GM12873 (cell line): ENCODE data around the gene UBD.

ENCODE experiments used
- TF ChIP-seq, protein P1 (sequence below): IDR thresholded peaks from 2 replicates; pipeline ENCODE4 v1.5.1; 2012; ENCODE audit warnings: low read depth, mild to moderate bottlenecking, moderate library complexity, low read length, control low read depth; ENCODE audit not compliant: insufficient read depth; ENCODE audit errors: missing control alignments

The UBD gene

DNA sequence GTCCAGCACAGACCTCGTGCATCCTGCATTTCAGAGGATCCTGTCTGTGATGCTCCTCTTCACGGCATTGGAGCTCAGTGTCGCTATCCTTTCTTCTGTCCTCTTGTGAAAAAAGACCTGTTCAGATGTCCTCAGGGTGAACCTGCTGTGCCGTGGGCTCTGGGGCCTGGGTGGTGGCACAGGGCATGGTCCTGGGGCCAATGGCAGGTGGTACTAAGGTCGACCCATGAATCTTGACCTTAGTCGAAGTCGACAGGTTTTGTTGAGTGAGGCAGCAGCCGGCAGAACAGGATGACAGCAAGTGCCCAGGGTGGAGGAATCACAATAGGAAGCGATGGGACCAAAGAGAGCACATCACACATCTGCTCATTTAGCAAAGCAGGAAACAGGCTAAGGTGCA is 49.8 kb downstream of the UBD start:
- TF ChIP-seq, protein P1, sequence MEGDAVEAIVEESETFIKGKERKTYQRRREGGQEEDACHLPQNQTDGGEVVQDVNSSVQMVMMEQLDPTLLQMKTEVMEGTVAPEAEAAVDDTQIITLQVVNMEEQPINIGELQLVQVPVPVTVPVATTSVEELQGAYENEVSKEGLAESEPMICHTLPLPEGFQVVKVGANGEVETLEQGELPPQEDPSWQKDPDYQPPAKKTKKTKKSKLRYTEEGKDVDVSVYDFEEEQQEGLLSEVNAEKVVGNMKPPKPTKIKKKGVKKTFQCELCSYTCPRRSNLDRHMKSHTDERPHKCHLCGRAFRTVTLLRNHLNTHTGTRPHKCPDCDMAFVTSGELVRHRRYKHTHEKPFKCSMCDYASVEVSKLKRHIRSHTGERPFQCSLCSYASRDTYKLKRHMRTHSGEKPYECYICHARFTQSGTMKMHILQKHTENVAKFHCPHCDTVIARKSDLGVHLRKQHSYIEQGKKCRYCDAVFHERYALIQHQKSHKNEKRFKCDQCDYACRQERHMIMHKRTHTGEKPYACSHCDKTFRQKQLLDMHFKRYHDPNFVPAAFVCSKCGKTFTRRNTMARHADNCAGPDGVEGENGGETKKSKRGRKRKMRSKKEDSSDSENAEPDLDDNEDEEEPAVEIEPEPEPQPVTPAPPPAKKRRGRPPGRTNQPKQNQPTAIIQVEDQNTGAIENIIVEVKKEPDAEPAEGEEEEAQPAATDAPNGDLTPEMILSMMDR, result no peak

DNA sequence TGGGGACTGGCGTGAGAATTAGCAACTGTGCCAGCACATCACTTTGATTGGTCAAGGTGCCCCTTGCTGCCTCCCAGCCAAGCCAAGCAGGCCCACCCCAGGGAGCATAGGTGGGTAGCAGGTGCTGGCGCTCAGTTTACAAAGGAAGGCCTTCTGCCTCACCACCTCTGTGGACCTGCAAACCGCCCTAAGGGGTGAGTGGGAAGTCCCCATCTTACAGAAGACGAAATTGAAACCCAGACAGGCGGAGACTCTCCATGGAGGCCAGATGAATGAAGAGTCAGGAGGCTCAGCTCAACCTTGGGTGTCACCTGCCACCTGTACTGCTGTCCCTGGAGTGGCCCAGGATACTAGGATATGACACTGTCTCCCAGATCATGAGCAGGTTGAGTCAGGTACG is 50.3 kb downstream of the UBD start:
- TF ChIP-seq, protein P1, result no peak

GRCh38 chr6:29507319-29507718 is 52.2 kb downstream of the UBD start:
- TF ChIP-seq, protein P1, result no peak

- TF ChIP-seq, protein P1, result no peak
Observed at GRCh38 chr6:29506446-29507067, 53.0 kb downstream of the UBD start.

DNA sequence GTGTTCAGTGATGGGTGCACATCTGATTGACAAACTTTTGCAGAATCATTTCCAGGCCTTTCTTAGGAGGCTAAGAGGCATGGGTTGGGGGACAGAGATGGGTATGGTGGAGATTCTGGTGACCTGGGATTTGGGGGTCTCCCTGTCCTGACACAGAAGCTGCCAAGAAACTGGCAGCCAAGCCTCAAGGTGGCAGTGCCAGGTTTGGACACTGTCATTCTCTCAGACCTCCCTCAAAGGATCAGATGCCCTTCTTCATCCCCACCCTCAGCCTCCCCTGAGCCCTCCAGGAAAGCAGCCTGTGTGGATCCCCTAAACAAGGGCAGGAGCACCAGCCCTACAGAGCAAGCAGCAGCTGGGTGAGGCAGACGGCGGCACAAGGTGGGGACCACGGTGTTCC is 53.7 kb downstream of the UBD start:
- TF ChIP-seq, protein P1, result no peak
